Uterus (tissue), 2 donors: ENCODE results near the gene TMEM185B.

Source experiments
- POLR2A ChIP-seq, 2 donors: fragments of 450-650 bp; IDR thresholded peaks; one replicate each; pipeline ENCODE4 v1.6.1; 2016; ENCODE audit warnings: antibody characterized with exemption in 2 of 2, mild to moderate bottlenecking in 1 of 2, moderate library complexity in 1 of 2
- TF ChIP-seq, protein P1 (sequence below), 4 experiments: fragments of 200-600 bp in 2 of 4; fragments of 450-650 bp in 2 of 4; sonication (generic) in 2 of 4; IDR thresholded peaks; one replicate each; pipeline ENCODE4 v1.5.1; 2016 to 2019; ENCODE audit warnings: antibody characterized with exemption in 4 of 4, mild to moderate bottlenecking in 2 of 4, moderate library complexity in 1 of 4

DNA sequence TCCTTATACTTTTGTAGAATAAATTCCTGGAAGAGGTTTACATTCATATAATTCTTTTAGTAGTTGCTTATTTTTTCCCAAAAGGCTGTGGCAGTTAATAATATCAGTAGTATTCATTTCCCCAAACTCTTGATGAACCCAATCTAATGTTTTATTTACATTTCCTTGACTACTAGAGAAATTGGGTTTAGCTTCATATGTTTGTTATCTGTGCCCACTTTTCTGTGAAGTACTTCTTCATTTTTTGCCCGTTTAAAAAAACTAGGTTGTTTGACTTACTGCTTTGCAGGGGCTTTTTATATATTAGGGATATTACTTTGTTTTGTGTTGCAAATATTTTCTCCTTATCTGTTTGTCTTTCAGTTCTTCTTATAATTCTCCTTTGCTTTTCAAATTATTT lies 46.6 kb upstream of the TMEM185B start:
- TF ChIP-seq POLR2A (IDR thresholded peaks at IDR 0.05) = no peak
- TF ChIP-seq, protein P1, sequence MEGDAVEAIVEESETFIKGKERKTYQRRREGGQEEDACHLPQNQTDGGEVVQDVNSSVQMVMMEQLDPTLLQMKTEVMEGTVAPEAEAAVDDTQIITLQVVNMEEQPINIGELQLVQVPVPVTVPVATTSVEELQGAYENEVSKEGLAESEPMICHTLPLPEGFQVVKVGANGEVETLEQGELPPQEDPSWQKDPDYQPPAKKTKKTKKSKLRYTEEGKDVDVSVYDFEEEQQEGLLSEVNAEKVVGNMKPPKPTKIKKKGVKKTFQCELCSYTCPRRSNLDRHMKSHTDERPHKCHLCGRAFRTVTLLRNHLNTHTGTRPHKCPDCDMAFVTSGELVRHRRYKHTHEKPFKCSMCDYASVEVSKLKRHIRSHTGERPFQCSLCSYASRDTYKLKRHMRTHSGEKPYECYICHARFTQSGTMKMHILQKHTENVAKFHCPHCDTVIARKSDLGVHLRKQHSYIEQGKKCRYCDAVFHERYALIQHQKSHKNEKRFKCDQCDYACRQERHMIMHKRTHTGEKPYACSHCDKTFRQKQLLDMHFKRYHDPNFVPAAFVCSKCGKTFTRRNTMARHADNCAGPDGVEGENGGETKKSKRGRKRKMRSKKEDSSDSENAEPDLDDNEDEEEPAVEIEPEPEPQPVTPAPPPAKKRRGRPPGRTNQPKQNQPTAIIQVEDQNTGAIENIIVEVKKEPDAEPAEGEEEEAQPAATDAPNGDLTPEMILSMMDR (IDR thresholded peaks at IDR 0.05) = no peak
